Measurements from ENCODE around the gene PPP1R16B.

PPP1R16B gene

DNA sequence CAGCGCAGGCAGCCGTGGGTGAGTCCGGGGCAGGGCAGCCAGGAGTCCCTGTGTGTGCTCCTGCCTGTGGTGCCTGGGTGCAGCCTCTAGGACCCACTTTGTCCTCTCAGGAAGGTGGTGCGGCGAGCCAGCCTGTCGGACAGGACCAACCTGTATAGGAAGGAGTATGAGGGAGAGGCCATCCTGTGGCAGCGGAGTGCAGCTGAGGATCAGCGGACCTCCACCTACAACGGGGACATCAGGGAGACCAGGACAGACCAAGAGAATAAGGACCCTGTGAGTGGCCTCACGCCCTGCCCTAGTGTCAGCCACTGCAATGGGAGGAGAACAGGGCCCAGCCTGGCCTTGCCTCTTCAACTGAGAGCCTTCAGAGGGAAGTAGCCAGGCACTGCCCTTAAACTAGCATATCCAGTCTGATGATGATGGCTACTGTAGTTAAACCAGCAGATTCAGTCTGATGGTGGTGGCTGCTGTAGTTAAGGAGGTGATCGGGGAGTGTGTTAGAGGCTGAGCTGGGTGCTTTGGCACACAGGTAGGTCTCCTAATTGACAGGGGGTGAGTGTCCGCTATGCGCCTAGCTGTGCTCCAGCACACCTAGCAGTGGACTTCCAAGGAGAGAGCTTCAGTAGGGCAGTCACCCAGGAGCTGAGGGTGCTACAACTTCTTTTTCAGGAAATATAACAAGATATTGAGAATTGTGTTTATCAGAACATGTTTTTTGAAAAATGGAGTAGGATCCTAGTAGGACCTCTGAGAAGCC, 102.6 kb downstream of the PPP1R16B start:
- ChIA-PET POLR2A (ENCODE audit: low non-redundant PET) (no interaction called here), CTCF (interaction anchor here (0.6 to 0.7 kb wide), 4 partner anchors 11 to 22 kb away, joined by 3 read pairs; no protein-coding TSS in a partner anchor)
- no peak for DNase-seq (ENCODE audit: low spot score)
- no peak overlapping the region for H3K27ac ChIP-seq
- TF ChIP-seq, protein P1, sequence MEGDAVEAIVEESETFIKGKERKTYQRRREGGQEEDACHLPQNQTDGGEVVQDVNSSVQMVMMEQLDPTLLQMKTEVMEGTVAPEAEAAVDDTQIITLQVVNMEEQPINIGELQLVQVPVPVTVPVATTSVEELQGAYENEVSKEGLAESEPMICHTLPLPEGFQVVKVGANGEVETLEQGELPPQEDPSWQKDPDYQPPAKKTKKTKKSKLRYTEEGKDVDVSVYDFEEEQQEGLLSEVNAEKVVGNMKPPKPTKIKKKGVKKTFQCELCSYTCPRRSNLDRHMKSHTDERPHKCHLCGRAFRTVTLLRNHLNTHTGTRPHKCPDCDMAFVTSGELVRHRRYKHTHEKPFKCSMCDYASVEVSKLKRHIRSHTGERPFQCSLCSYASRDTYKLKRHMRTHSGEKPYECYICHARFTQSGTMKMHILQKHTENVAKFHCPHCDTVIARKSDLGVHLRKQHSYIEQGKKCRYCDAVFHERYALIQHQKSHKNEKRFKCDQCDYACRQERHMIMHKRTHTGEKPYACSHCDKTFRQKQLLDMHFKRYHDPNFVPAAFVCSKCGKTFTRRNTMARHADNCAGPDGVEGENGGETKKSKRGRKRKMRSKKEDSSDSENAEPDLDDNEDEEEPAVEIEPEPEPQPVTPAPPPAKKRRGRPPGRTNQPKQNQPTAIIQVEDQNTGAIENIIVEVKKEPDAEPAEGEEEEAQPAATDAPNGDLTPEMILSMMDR (conservative IDR thresholded peaks at IDR 0.05; ENCODE audit: low read depth), result no peak

DNA sequence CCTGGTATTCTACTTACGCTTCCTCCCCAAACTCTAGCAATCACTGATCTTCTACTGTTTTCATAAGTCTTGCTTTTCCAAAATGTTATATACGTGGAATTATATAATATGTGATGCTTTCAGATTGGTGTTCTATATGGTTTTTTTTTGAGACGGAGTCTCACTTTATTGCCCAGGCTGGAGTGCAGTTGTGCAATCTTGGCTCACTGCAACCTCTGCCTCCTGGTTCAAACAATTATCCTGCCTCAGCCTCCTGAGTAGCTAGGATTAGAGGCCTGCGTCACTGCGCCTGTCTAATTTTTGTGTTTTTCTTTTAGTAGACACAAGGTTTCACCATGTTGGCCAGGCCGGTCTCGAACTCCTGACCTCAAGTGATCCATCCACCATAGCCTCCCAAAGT, 109.9 kb downstream of the PPP1R16B start:
- DNase-seq (ENCODE audit: low spot score), result no peak
- CTCF ChIA-PET, result no interaction called here
- TF ChIP-seq, protein P1 (conservative IDR thresholded peaks at IDR 0.05; ENCODE audit: low read depth), result no peak
- POLR2A ChIA-PET (ENCODE audit: low non-redundant PET), result no interaction called here
- no peak overlapping the region for H3K27ac ChIP-seq

DNA sequence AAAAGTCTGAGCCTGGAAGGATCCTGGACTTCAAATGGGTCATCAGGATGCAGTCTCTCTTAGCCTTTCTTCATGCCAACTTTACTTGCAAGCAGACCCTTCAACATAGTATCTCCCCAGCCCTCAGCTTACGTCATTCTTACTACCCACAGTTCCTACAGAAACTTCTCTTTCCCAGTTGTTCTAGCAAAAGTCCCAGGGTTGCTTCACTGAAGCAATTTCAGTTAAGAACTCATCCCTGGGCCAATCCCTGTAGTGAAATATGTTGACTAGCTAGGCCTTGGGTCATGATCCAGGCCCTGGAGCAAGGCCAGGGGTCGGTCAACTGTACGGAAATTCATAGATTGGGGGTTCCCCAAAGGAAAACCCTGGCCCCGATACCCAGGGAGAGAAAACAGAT, 112.2 kb downstream of the PPP1R16B start:
- ChIA-PET CTCF (interaction anchor here (0.6 kb wide), 1 partner anchor 10 kb away, joined by 3 read pairs; no protein-coding TSS in a partner anchor), POLR2A (ENCODE audit: low non-redundant PET) (interaction anchor here (0.6 kb wide), 1 partner anchor 14 kb away, joined by 3 read pairs; no protein-coding TSS in a partner anchor)
- DNase-seq (ENCODE audit: low spot score), result no peak
- TF ChIP-seq, protein P1 (conservative IDR thresholded peaks at IDR 0.05; ENCODE audit: low read depth), result no peak
- H3K27ac ChIP-seq, result no peak overlapping the region

DNA sequence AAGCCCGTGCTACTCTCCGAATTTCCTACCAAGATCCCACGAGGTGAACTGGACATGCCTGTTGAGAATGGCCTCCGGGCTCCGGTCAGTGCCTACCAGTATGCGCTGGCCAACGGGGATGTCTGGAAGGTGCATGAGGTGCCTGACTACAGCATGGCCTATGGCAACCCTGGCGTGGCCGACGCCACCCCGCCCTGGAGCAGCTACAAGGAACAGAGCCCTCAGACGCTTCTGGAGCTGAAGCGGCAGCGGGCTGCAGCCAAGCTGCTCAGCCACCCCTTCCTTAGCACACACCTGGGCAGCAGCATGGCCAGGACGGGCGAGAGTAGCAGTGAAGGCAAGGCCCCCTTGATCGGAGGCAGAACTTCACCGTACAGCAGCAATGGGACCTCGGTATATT, 112.7 kb downstream of the PPP1R16B start:
- CTCF ChIA-PET, result no interaction called here
- TF ChIP-seq, protein P1 (conservative IDR thresholded peaks at IDR 0.05; ENCODE audit: low read depth), result no peak
- no peak for DNase-seq (ENCODE audit: low spot score)
- no peak overlapping the region for H3K27ac ChIP-seq
- POLR2A ChIA-PET (ENCODE audit: low non-redundant PET), result interaction anchor here (0.7 kb wide), 1 partner anchor 123 kb away, joined by 3 read pairs; no protein-coding TSS in a partner anchor

DNA sequence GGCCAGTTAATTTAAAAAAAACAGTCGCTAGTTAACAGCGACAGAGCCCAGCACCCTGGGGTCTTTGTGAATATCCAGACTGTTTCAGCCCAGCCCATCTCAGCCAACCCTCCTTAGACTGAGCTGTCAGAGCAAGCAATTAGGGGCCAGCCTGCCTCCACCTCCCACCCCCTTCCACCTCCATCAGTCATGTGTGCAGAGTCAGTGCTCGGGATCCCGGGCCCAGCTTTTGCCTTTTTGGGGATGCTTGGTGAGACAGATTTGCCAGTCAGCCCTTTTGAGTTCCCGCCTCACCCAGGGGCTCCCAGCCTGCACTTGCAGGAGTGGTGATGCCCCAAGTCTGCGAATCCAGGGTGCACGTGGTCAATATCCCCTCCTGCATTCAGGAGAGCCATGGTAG, 114.2 kb downstream of the PPP1R16B start:
- ChIA-PET CTCF (interaction anchor here (0.6 to 2.5 kb wide), 6 partner anchors 10 to 1355 kb away, joined by 3 to 13 read pairs (median 3); partner anchors contain the start of gene DHX35), POLR2A (ENCODE audit: low non-redundant PET) (no interaction called here)
- H3K27ac ChIP-seq, result no peak overlapping the region
- DNase-seq (ENCODE audit: low spot score), result no peak
- TF ChIP-seq, protein P1 (conservative IDR thresholded peaks at IDR 0.05; ENCODE audit: low read depth), result no peak

DNA sequence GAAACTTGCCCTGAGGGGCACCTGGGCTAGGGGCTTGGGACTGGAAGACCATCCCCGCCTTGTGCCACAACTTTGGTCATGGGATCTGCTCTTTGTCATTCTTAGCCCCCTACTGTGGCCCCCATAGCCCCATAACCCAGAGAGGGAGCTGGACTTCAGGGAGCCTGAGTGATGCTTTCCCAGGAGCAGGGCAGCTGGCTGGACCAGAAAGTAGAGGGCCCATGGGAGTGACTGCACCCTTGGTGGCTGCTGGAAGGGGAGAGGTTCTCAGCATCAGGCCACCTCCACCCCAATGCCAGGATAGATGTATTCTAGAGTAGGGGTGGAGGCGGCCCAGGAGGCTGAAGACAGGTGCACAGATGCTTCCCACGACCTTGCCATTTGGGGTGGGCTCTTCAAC, 114.9 kb downstream of the PPP1R16B start:
- CTCF ChIA-PET, result interaction anchor here (0.6 to 2.5 kb wide), 4 partner anchors 10 to 619 kb away, joined by 3 to 13 read pairs (median 4); no protein-coding TSS in a partner anchor
- no peak for DNase-seq (ENCODE audit: low spot score)
- H3K27ac ChIP-seq, result no peak overlapping the region
- TF ChIP-seq, protein P1 (conservative IDR thresholded peaks at IDR 0.05; ENCODE audit: low read depth), result no peak
- POLR2A ChIA-PET (ENCODE audit: low non-redundant PET), result no interaction called here

All from RWPE1 (cell line).